ENCODE data around the gene ENAM. TPM values are rescaled to one million over a fixed set of nuclear protein-coding genes. Genes with fewer than 3 reads are reported as not detected.

The ENAM gene
- total and polyA plus RNA-seq, 2 of the 13 experiments (the other 11 are each of a cell fraction or from before 2014, with no cell fraction given) = not detected

DNA sequence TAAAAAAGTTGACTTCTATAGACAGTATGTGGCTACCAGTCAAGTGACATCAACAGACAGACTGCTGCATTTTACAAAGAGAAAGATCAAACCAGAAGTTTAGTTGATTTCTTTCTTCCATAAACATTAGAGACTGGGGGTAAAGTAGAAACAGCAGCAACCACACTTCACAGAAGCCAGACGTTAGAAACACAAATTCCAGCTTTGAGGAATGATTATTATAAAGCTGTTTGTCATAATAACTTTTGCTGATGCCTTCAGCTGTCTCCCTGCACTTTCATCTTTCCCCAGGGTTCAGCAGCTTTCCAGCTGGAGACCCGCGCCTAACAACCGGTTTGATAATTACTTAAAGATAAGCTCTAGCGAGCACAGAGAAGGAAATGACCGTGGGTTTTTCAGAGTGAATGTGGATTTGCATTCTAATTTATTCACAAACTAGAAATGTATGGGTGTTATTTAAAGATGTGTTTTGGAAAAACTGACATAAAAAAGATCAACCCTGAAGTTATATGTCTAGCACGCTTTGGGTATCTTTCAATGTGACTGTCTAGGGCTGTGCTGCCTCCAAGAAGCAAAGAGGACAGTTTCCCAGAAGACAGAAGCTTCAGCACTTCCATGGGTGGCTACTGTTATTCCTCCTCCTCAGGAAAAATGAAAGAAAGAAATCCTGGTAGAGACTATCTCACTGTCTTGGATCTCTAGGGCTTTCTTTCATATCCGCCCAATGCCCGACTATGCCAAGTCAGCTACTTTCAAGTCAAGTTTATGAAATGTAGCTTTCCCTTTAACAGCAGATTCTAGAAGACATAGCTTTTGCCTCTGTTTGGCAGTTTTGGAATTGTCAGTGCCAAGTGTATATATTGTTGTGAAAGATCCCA lies 15.0 kb upstream of the ENAM start:
- Histone ChIP-seq H3K4me2 (ENCODE audit: low read depth, low read length) (no peak overlapping the region), H3K4me3 (replicated peaks in 1 of 3; ENCODE audit: insufficient read depth in 1 of 3, low read depth in 2 of 3, low read length in 3 of 3) (no peak overlapping the region), H4K20me1 (ENCODE audit: insufficient read depth, low read length) (no peaks in the 10 kb centered on the region), H3K36me3 (replicated peaks in 1 of 2; ENCODE audit: control insufficient read depth in 1 of 2, insufficient read depth in 2 of 2, low read length in 2 of 2) (no peaks in the 10 kb centered on the region), H3K27ac (ENCODE audit: extremely low read length, insufficient read depth, low read length) (no peak overlapping the region), H3K4me1 (ENCODE audit: insufficient read depth, low read length) (peaks cover 7% of the 10 kb centered on the region; the same call in 1 of the 2 replicates), H3K27me3 (ENCODE audit: control insufficient read depth in 1 of 2, insufficient read depth in 2 of 2, low read length in 2 of 2) (peaks cover 0 to 3% of the 10 kb centered on the region in 2 experiments; a peak in 1 of 5 replicates), H3K79me2 (ENCODE audit: insufficient read depth, low read length) (no peaks in the 10 kb centered on the region), H3K9ac (ENCODE audit: insufficient read depth, low read depth, low read length) (no peak overlapping the region), H2AFZ (ENCODE audit: low read length) (no peak overlapping the region), H3K9me3 (ENCODE audit: low read length) (no peaks in the 10 kb centered on the region)
- DNase-seq (ENCODE audit: low spot score) (no peak), ATAC-seq (no peak), FAIRE-seq (no peak)
- in situ Hi-C loops (cut with HindIII; ENCODE audit: extremely low pct_ligation_motif_present, low pct_unique_long_range_greater_than_20kb) (no loop called here), intact Hi-C loops (cut with micrococcal nuclease; ENCODE audit: unreplicated experiment) (no loop called here)
- TF ChIP-seq, protein P1, sequence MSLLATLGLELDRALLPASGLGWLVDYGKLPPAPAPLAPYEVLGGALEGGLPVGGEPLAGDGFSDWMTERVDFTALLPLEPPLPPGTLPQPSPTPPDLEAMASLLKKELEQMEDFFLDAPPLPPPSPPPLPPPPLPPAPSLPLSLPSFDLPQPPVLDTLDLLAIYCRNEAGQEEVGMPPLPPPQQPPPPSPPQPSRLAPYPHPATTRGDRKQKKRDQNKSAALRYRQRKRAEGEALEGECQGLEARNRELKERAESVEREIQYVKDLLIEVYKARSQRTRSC (CRISPR knock-in tag; IDR thresholded peaks at IDR 0.05; ENCODE audit: low read depth) = no peak
- TF ChIP-seq ZSCAN30 (CRISPR knock-in tag; IDR thresholded peaks at IDR 0.05) (no peak), MED8 (CRISPR knock-in tag; IDR thresholded peaks at IDR 0.05; ENCODE audit: insufficient replicate concordance) (no peak), MBD4 (IDR thresholded peaks at IDR 0.05; ENCODE audit: borderline replicate concordance, low read length) (no peak), MAFK (conservative IDR thresholded peaks at IDR 0.05 in 1 of 2, IDR thresholded peaks at IDR 0.05 in 1 of 2; ENCODE audit: low read length in 2 of 2) (peak in 1 of 2 experiments; percentile 67; a peak in 2 of 4 replicates), MAFF (IDR thresholded peaks at IDR 0.05; ENCODE audit: low read depth, low read length) (peak; percentile 36; the same call in 1 of the 2 replicates)
- TF ChIP-seq, protein P2, sequence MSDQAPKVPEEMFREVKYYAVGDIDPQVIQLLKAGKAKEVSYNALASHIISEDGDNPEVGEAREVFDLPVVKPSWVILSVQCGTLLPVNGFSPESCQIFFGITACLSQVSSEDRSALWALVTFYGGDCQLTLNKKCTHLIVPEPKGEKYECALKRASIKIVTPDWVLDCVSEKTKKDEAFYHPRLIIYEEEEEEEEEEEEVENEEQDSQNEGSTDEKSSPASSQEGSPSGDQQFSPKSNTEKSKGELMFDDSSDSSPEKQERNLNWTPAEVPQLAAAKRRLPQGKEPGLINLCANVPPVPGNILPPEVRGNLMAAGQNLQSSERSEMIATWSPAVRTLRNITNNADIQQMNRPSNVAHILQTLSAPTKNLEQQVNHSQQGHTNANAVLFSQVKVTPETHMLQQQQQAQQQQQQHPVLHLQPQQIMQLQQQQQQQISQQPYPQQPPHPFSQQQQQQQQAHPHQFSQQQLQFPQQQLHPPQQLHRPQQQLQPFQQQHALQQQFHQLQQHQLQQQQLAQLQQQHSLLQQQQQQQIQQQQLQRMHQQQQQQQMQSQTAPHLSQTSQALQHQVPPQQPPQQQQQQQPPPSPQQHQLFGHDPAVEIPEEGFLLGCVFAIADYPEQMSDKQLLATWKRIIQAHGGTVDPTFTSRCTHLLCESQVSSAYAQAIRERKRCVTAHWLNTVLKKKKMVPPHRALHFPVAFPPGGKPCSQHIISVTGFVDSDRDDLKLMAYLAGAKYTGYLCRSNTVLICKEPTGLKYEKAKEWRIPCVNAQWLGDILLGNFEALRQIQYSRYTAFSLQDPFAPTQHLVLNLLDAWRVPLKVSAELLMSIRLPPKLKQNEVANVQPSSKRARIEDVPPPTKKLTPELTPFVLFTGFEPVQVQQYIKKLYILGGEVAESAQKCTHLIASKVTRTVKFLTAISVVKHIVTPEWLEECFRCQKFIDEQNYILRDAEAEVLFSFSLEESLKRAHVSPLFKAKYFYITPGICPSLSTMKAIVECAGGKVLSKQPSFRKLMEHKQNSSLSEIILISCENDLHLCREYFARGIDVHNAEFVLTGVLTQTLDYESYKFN (CRISPR knock-in tag; conservative IDR thresholded peaks at IDR 0.05) = no peak
- CTCF ChIA-PET (ENCODE audit: low intra/inter-chr PET ratio, low total read pairs) = no interaction called here
- BruUV-seq (replicated peaks) = no TSS peak
- WGBS (ENCODE audit: low lambda C conversion rate) = 16% methylated on average over 9 of the region's 9 CpGs
- POLR2A ChIA-PET = no interaction called here
